MCF 10A (cell line): Measurements from ENCODE around the gene RALGAPB. TPM values are rescaled to one million over a fixed set of nuclear protein-coding genes. Genes with fewer than 3 reads are reported as not detected.

Source experiments
- BruUV-seq: library from RNA; stranded (reverse); fragments of 400-500 nt; replicated peaks from 2 replicates; lab custom pipeline; 2021; lab: Mats Ljungman, UMichigan
- CTCF ChIA-PET: fragments of 300-600 bp; sonication (Branson Sonifier 250); formaldehyde crosslinking; extraction: SDS; loops from one replicate; lab custom pipeline; 2021; ENCODE audit warnings: antibody characterized with exemption, inconsistent platforms; lab: Yijun Ruan, JAX
- POLR2A ChIA-PET: fragments of 300-600, 350-650 bp; sonication (Branson Sonifier 250); formaldehyde crosslinking; extraction: SDS; loops from one replicate; lab custom pipeline; 2020; ENCODE audit warnings: antibody characterized with exemption, inconsistent platforms; lab: Yijun Ruan, JAX
- DNase-seq: peaks from one replicate; pipeline ENCODE4 v3.0.0-alpha.2; 2018; ENCODE audit not compliant: unreplicated experiment
- H3K27ac Mint-ChIP-seq: one replicate; pipeline ENCODE4 v1.8.0; 2022; ENCODE audit warnings: mild to moderate bottlenecking, low read depth, mixed read lengths; ENCODE audit not compliant: unreplicated experiment
- H3K27me3 Mint-ChIP-seq: one replicate; pipeline ENCODE4 v1.8.0; 2022; ENCODE audit warnings: mixed read lengths; ENCODE audit not compliant: insufficient read depth, unreplicated experiment
- H3K36me3 Mint-ChIP-seq: one replicate; pipeline ENCODE4 v1.8.0; 2022; ENCODE audit warnings: mild to moderate bottlenecking, moderate library complexity, mixed read lengths; ENCODE audit not compliant: insufficient read depth, unreplicated experiment
- H3K4me1 Mint-ChIP-seq: one replicate; pipeline ENCODE4 v1.8.0; 2022; ENCODE audit warnings: mixed read lengths; ENCODE audit not compliant: insufficient read depth, unreplicated experiment
- H3K4me3 Mint-ChIP-seq: one replicate; pipeline ENCODE4 v1.8.0; 2022; ENCODE audit warnings: mild to moderate bottlenecking, moderate library complexity, mixed read lengths; ENCODE audit not compliant: unreplicated experiment
- H3K9me3 Mint-ChIP-seq: one replicate; pipeline ENCODE4 v1.8.0; 2022; ENCODE audit warnings: mixed read lengths; ENCODE audit not compliant: unreplicated experiment
- intact Hi-C: fragments of 100-400 bp; cut with micrococcal nuclease; formaldehyde crosslinking; loops from 2 replicates; pipeline ENCODE4 v1.14.1; 2022
- total RNA-seq: library from RNA; stranded (reverse); gene quantifications from 2 replicates; pipeline ENCODE4 v1.2.3, GENCODE V29; 2022
- TF ChIP-seq, protein P1 (sequence below): fragments of 200-600 bp; IDR thresholded peaks from one replicate; pipeline ENCODE4 v1.8.0; 2022; ENCODE audit warnings: antibody characterized with exemption, mild to moderate bottlenecking; ENCODE audit not compliant: unreplicated experiment

RALGAPB gene
- total RNA-seq, 1 experiment from 2014 or later, result 33.8 TPM

DNA sequence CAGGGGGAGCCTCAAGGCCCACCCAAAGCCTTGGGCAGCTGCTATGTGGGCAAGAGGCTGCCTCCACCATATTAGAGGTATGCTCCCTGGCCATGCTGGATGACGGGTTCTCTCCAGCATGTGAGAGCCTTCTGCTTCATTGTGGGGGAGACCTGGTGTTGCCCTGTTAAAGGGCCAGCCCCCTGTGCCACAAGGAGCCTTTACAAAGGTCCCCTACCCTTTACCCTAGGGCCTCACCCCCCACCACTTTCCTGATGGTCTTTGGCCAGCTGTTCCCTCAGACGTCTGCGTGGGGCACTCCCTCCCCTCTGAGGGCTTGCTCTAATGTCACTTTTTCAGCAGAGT, 113.5 kb downstream of the RALGAPB start:
- no peak overlapping the region for H3K27ac Mint-ChIP-seq
- H3K36me3 Mint-ChIP-seq, result no peaks in the 10 kb centered on the region
- ChIA-PET POLR2A (no interaction called here), CTCF (no interaction called here)
- no peaks in the 10 kb centered on the region for H3K9me3 Mint-ChIP-seq
- no TSS peak for BruUV-seq
- TF ChIP-seq, protein P1, sequence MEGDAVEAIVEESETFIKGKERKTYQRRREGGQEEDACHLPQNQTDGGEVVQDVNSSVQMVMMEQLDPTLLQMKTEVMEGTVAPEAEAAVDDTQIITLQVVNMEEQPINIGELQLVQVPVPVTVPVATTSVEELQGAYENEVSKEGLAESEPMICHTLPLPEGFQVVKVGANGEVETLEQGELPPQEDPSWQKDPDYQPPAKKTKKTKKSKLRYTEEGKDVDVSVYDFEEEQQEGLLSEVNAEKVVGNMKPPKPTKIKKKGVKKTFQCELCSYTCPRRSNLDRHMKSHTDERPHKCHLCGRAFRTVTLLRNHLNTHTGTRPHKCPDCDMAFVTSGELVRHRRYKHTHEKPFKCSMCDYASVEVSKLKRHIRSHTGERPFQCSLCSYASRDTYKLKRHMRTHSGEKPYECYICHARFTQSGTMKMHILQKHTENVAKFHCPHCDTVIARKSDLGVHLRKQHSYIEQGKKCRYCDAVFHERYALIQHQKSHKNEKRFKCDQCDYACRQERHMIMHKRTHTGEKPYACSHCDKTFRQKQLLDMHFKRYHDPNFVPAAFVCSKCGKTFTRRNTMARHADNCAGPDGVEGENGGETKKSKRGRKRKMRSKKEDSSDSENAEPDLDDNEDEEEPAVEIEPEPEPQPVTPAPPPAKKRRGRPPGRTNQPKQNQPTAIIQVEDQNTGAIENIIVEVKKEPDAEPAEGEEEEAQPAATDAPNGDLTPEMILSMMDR, result no peak
- H3K4me3 Mint-ChIP-seq, result no peak overlapping the region
- H3K4me1 Mint-ChIP-seq, result peaks cover 1% of the 10 kb centered on the region
- no peak for DNase-seq
- intact Hi-C loops, result no loop called here
- no peaks in the 10 kb centered on the region for H3K27me3 Mint-ChIP-seq

DNA sequence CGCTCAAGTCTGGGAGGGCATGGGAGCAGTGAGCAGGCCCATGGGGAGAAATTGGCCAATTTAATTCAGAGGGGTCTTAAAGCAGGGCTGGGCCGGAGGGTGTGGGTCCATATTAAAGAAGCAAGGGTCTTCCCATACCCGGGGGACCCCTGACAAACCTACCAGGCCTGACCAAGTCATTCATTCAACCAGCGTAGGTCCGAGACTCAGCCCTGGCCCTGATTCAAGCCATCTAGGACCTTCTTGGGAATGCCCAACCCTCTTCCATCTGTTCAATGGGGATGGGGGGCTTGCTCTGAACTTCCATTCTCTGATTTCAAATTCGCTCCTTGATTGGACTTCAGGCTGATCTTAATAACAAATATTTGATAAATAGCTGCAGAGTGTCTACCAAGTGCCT, 115.7 kb downstream of the RALGAPB start:
- intact Hi-C loops, result no loop called here
- CTCF ChIA-PET, result interaction anchor here (0.5 to 0.7 kb wide), 2 partner anchors 295 to 1628 kb away, joined by 3 to 4 read pairs; no protein-coding TSS in a partner anchor
- no peak for DNase-seq
- POLR2A ChIA-PET, result interaction anchor here (2.0 kb wide), 1 partner anchor 12 kb away, joined by 4 read pairs; no protein-coding TSS in a partner anchor
- Mint-ChIP-seq H3K27ac (no peak overlapping the region), H3K27me3 (no peaks in the 10 kb centered on the region), H3K4me1 (no peaks in the 10 kb centered on the region), H3K36me3 (no peaks in the 10 kb centered on the region), H3K4me3 (no peak overlapping the region), H3K9me3 (no peaks in the 10 kb centered on the region)
- BruUV-seq, result no TSS peak
- TF ChIP-seq, protein P1, result no peak

DNA sequence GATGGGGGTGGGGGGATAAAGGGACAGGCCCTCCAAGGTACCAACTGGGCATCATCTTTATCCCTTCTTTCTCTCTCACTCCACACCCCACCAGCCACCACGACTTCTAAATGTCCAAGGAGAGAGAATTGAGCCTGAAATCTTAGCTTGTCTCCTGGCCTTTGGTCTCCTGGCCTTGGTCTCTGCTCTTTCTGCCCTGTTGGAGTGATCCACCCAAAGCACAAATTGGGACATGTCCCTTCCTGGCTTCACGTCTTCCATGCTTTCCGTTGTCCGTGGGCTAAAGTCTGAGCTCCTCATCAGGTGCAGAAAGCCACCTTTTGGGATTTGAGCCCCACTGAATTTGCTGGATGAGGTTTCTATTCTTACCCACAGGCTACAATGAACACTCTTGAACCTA, 116.7 kb downstream of the RALGAPB start:
- BruUV-seq, result no TSS peak
- Mint-ChIP-seq H3K36me3 (no peaks in the 10 kb centered on the region), H3K9me3 (no peaks in the 10 kb centered on the region), H3K27ac (no peak overlapping the region), H3K27me3 (no peaks in the 10 kb centered on the region), H3K4me3 (no peak overlapping the region), H3K4me1 (no peaks in the 10 kb centered on the region)
- DNase-seq, result no peak
- ChIA-PET CTCF (interaction anchor here (0.6 to 0.7 kb wide), 4 partner anchors 8 to 346 kb away, joined by 3 read pairs; partner anchors contain the start of gene ADIG), POLR2A (interaction anchor here (2.0 kb wide), 1 partner anchor 13 kb away, joined by 4 read pairs; no protein-coding TSS in a partner anchor)
- intact Hi-C loops, result no loop called here
- TF ChIP-seq, protein P1, result no peak

DNA sequence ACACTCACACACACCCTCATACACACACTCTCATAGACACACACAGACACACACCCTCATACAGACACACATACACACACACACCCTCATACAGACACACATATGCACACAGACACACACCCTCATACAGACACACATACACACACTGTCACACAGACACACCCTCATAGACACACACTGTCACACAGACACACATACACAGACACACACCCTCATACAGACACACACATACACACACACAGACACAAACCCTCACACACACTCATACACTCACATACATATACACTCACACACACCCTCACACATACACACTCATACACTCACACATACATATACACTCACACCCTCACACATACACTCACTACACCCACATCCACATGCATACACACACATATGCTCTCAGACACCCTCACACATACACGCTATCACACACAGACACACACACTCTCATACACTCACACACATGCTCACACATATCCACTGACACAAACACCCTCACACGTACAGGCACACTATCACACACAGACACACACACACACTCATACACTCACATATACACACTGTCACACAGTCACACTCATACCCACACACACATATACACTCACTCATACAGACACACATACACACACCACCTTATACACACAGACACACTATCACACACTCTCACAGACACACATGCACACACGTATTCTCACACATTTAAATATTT, 117.5 kb downstream of the RALGAPB start:
- Mint-ChIP-seq H3K4me3 (no peak overlapping the region), H3K4me1 (no peaks in the 10 kb centered on the region), H3K27me3 (no peaks in the 10 kb centered on the region), H3K27ac (no peak overlapping the region), H3K9me3 (no peaks in the 10 kb centered on the region), H3K36me3 (no peaks in the 10 kb centered on the region)
- ChIA-PET CTCF (interaction anchor here (0.6 kb wide), 1 partner anchor 265 kb away, joined by 3 read pairs; no protein-coding TSS in a partner anchor), POLR2A (interaction anchor here (2.0 kb wide), 1 partner anchor 14 kb away, joined by 4 read pairs; no protein-coding TSS in a partner anchor)
- TF ChIP-seq, protein P1, result no peak
- intact Hi-C loops, result no loop called here
- BruUV-seq, result no TSS peak
- DNase-seq, result no peak
